GM12878 (cell line): ENCODE measurements around the gene PRR13.

Experiments used
- CHD4 ChIP-seq: fragments of 200-600 bp; sonication (generic); IDR thresholded peaks from 2 replicates; pipeline ENCODE4 v1.6.1; 2016; ENCODE audit warnings: mild to moderate bottlenecking
- CREM ChIP-seq: IDR thresholded peaks from 2 replicates; pipeline ENCODE4 v1.6.1; 2014; ENCODE audit warnings: antibody characterized with exemption, low read depth
- EP300 ChIP-seq, 2 experiments: fragments of 150-350 bp in 1 of 2; IDR thresholded peaks; 2 replicates each; pipeline ENCODE4 v1.6.1; 2011 to 2012; ENCODE audit warnings: low read depth in 2 of 2, low read length in 2 of 2, borderline replicate concordance in 1 of 2, improper control_type of control experiment in 1 of 2, inconsistent platforms in 1 of 2; ENCODE audit not compliant: control insufficient read depth in 1 of 2
- EZH2 ChIP-seq: IDR thresholded peaks from 2 replicates; pipeline ENCODE4 v1.6.1; 2012; ENCODE audit warnings: low read depth, mild to moderate bottlenecking, control low read depth, inconsistent platforms, low read length, borderline replicate concordance; ENCODE audit not compliant: control insufficient read depth
- FOXK2 ChIP-seq: fragments of 450-650 bp; IDR thresholded peaks from 2 replicates; pipeline ENCODE4 v1.6.1; 2017; ENCODE audit warnings: mild to moderate bottlenecking, moderate library complexity
- HDAC2 ChIP-seq: fragments of 200-600 bp; sonication (generic); IDR thresholded peaks from 2 replicates; pipeline ENCODE4 v1.6.1; 2017
- MYC ChIP-seq: IDR thresholded peaks from 2 replicates; pipeline ENCODE4 v1.6.1; 2011; ENCODE audit warnings: mild to moderate bottlenecking, low read length, moderate library complexity, inconsistent platforms; ENCODE audit not compliant: insufficient read depth, insufficient replicate concordance, insufficient read length, severe bottlenecking
- TCF7 ChIP-seq: IDR thresholded peaks from 2 replicates; pipeline ENCODE4 v1.6.1; 2014; ENCODE audit warnings: antibody characterized with exemption, borderline replicate concordance
- TF ChIP-seq, protein P1 (sequence below), 3 experiments: IDR thresholded peaks in 2 of 3; conservative IDR thresholded peaks in 1 of 3; 2 replicates each; pipeline ENCODE4 v1.5.1; 2011; ENCODE audit warnings: low read depth in 3 of 3, low read length in 3 of 3, mild to moderate bottlenecking in 3 of 3, control low read depth in 2 of 3, moderate library complexity in 2 of 3, inconsistent platforms in 1 of 3, mixed read lengths in 1 of 3; ENCODE audit not compliant: control insufficient read depth in 2 of 3, insufficient read depth in 1 of 3; ENCODE audit errors: extremely low read depth in 1 of 3
- TF ChIP-seq, protein P2 (sequence below): IDR thresholded peaks from 2 replicates; pipeline ENCODE4 v1.6.1; 2012; ENCODE audit warnings: low read depth, low read length, improper control_type of control experiment

- TF ChIP-seq, protein P1, sequence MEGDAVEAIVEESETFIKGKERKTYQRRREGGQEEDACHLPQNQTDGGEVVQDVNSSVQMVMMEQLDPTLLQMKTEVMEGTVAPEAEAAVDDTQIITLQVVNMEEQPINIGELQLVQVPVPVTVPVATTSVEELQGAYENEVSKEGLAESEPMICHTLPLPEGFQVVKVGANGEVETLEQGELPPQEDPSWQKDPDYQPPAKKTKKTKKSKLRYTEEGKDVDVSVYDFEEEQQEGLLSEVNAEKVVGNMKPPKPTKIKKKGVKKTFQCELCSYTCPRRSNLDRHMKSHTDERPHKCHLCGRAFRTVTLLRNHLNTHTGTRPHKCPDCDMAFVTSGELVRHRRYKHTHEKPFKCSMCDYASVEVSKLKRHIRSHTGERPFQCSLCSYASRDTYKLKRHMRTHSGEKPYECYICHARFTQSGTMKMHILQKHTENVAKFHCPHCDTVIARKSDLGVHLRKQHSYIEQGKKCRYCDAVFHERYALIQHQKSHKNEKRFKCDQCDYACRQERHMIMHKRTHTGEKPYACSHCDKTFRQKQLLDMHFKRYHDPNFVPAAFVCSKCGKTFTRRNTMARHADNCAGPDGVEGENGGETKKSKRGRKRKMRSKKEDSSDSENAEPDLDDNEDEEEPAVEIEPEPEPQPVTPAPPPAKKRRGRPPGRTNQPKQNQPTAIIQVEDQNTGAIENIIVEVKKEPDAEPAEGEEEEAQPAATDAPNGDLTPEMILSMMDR (IDR thresholded peaks at IDR 0.05 in 2 of 3, conservative IDR thresholded peaks at IDR 0.05 in 1 of 3; ENCODE audit: control insufficient read depth in 2 of 3, extremely low read depth in 1 of 3, insufficient read depth in 1 of 3, low read depth in 3 of 3, low read length in 3 of 3) = no peak
- TF ChIP-seq, protein P2, sequence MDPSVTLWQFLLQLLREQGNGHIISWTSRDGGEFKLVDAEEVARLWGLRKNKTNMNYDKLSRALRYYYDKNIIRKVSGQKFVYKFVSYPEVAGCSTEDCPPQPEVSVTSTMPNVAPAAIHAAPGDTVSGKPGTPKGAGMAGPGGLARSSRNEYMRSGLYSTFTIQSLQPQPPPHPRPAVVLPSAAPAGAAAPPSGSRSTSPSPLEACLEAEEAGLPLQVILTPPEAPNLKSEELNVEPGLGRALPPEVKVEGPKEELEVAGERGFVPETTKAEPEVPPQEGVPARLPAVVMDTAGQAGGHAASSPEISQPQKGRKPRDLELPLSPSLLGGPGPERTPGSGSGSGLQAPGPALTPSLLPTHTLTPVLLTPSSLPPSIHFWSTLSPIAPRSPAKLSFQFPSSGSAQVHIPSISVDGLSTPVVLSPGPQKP = no peak
- TF ChIP-seq FOXK2 (no peak), EZH2 (no peak), CHD4 (no peak), TCF7 (no peak), MYC (no peak), EP300 (IDR thresholded peaks at IDR 0.05; ENCODE audit: borderline replicate concordance in 1 of 2, control insufficient read depth in 1 of 2, low read depth in 2 of 2, low read length in 2 of 2) (no peak), CREM (no peak), HDAC2 (no peak)
Observed at GRCh38 chr12:53450936-53451335, 9.4 kb downstream of the PRR13 start.
